HL-60/S4 treated with phorbol 12-myristate 13-acetate at 8.2 ng/mL for 4 days and 3 days (cell line): Measurements from ENCODE around the gene CDK4.

Experiments
- in situ Hi-C: fragments of 300-500 bp; cut with MboI; formaldehyde crosslinking; loops from 2 replicates; pipeline ENCODE4 v1.15.0; 2022; ENCODE audit warnings: low sequenced_read_pairs

CDK4 gene

DNA sequence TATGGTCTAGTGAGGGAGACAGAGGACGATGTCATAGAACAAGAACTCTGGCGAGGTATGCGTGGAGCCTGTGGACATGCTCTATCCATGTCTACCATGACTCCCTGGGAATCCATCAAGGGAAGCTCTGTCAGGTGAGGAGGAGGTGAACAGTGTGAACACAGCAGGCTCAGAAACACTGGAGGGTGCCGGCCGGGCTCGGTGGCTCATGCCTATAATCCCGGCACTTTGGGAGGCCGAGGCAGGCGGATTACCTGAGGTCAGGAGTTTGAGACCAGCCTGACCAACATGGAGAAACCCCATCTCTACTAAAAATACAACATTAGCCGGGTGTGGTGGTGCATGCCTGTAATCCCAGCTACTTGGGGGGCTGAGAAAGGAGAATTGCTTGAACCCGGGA is 22.5 kb upstream of the CDK4 start:
- in situ Hi-C loops = loop anchor here (25.0 kb wide), 1 partner anchor 87 kb away; the partner anchor contains the start of gene OS9

DNA sequence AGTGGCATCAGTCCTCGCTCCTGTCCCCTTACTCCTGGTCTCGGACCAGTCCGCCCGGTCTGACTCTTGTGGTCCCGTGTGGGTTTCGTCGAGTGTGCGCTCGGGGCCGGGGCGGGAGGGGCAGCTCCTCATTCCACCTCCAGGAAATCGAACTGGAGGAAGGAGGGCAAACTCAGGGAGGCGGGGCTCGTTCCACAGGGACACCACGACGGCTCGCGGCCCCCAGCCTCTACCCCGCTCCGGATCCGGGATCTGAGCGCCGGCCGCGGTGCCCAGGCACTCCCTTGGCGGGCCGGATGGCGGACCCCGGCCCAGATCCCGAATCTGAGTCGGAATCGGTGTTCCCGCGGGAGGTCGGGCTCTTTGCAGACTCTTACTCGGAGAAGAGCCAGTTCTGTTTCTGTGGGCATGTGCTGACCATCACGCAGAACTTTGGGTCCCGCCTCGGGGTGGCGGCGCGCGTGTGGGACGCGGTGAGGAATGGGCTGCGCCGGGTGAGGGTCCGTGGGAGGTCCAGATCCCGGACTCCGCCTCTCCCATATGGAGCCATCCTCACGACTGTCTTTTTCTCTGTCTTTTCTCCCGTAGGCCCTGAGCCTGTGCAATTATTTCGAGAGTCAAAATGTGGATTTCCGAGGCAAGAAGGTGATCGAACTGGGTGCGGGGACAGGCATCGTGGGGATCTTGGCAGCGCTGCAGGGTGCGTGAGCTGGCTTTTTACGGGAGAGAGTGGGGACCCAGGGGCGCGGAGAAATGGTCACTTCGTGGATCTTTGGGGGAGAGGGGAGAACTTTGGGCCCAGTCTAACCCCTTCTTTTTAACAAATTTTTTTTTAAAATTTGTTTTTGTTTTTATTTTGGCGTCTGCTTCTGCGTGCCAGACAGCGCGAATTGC is 20.6 kb upstream of the CDK4 start, which contains the start of gene EEF1AKMT3:
Gene EEF1AKMT3 (plus strand): TSS at position 186 of the 894 bp plus-strand sequence. CDS start 111 bp downstream, at position 297.
- in situ Hi-C loops = no loop called here

DNA sequence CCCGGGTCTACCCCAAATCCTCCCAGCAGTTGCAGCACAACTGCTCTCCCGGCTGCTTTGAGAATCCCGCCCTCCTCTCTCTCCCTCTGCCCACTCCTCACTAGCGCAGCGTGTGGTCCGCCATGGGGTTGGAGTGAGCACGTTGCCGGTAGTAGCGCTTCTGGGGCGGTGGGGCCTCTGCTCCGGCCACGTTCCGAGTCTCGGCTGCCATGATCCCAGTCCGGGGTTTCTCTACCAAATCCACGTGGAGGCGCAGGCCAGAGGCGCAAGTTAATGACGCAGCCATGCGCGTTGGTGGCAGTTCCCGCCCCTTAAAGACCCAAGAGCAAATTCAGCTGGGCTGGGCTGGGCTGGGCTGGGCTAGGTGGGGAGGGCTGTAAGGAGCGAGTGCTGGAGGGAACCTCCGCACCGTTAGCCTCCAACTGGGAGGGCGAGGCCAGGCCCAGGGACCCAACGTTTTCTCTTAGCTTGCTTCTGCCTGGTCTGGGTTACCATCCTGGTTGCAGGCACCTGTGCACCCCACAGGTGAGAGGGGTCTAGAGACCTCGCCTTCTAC is 19.8 kb upstream of the CDK4 start, which contains the start of gene METTL1:
Gene METTL1 (minus strand): TSS at position 233 of the 556 bp plus-strand sequence. CDS start 22 bp downstream, at position 211.
- in situ Hi-C loops = no loop called here

DNA sequence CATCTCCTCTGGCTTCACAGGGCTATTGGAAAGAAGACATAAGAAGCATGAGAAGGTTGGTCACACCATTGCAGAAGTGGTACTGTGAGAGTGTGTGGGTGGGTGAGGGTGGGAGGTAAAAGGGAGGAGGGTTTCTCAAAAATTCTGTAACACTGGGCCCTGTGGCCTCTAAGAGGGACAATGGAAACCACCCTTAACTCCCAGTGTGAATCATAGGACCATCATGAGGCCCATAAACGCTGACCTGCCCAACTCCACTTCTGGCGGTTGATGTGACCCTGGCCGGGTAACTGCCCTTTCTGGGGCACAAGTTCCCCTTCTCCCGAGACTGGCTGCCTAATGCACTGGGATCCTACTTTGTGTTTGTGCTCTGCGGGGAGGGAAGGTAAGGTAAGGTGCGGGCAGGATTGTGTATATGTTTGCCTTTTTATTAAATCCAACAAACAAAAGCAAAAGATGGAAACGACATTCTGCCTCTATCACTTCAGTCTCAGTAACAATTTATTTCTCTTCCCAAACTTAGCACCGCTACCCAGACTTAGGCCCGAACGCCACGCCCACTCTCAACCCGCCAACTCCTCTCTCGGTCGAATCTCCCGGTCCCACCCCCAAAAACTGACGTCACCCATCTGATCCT is 19.2 kb upstream of the CDK4 start:
- in situ Hi-C loops = no loop called here

DNA sequence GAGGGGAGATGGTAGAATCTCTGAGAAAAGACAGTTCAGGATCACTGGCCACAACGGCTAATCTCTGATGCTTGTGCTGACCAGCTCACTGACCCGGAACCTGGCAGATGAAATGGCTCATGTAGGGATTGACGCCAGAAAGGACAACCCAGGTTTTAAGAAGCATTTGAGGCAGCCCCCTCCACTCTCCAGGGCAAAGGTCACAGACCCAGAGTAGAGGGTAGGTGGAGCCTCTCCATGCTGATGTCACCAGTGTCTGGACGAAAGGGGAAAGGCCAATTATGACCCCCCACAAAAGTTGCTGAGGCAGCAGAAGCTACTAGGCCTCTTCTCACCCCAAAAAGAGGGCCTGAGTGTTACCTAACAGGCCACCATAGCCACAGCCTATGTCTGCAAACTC is 18.6 kb upstream of the CDK4 start:
- in situ Hi-C loops = no loop called here

DNA sequence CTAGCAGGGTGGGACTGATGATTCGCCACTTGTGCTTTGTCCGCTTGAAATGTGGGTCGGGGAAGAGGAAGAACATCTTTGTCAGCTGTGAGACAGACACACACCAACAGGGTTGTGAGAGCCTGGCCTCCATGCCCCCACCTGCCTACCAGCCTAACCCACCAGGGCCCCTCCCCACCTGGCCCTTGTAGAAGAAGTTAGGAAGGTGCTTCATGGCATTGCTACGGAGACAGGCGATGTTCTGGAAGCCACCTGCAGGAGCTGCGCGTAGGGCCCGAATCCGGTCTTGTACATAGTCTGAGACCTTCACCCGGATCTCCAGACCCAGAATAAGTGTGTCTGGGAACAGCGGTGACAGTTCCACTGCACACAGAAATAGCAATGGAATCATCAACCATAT is 17.5 kb upstream of the CDK4 start:
- in situ Hi-C loops = no loop called here

DNA sequence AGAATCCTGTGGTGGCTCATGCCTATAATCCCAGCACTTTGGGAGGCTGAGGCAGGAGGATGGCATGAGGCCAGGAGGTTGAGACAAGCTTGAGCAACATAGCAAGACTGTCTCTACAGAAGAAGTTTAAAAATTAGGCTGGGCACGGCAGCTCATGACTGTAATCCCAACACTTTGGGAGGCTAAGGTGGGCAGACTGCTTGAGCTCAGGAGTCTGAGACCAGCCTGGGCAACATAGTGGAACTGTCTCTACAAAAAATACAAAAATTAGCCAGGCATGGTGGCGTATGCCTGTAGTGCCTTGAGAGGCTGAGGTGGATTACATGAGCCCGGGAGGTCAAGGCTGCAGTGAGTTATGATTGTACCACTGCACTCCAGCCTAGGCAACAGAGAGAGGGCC is 15.8 kb upstream of the CDK4 start:
- in situ Hi-C loops = no loop called here

DNA sequence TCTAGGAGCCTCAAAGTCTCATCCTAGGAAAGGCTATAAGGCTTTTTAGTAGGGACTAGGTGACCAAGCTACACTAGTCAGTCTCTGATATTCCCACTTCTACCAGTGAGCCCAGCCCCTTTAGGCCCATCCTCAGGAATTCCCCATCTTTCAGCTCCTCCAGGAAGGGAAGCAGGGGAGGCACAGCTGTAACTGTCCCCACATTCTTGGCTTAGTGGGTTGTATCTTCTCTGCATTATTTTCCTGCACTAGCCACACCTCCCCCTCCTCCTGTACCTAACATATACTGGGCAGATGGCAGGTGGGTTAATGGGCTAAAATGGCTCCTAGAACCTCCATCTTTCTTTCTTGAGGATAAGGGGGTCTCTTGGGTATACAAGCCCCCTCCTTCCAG is 15.2 kb upstream of the CDK4 start:
- in situ Hi-C loops = no loop called here

DNA sequence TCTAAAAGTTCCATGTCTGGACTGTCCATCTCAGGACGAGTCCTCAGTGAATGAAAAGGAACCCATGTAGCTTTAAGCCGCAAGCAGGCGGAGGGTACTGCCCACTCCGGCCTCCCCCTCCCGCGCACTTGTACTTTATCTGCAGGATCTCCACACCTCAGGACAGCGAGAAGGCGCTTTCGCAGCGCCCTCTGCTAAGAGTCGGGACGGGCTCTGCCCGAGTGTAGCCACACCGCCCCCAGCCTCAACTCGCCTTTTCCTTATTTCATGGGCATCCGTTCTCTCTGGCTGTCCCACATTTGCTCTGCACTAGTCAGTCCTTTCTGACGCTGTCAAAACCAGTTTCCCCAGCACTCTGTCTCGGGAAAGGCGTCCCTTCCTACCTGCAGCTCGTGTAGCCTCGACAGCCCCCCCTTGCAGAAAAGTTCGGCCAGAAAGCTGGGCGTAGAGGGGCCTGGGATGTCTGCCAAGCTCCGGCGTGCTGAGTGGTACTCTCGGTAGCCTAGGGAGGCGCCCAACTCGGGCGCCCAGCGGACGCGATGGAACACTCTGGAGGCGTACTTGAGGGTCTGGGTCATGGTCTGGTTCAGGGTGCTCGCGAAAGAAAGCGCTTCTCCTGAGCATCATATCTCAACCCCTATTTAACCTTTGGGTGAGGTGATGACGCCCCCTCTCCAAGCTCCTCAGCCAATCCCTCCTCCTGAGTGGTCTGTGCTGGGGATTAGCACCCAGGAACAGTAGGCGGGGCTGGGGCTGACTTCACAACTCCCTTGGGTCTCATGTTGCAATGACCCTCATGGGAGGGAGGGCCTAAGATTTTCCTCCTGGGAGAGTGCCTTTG is 14.6 kb upstream of the CDK4 start, which contains the start of gene CYP27B1:
Gene CYP27B1 (minus strand): TSS at position 615 of the 841 bp plus-strand sequence. CDS start 37 bp downstream, at position 578.
- in situ Hi-C loops = no loop called here

DNA sequence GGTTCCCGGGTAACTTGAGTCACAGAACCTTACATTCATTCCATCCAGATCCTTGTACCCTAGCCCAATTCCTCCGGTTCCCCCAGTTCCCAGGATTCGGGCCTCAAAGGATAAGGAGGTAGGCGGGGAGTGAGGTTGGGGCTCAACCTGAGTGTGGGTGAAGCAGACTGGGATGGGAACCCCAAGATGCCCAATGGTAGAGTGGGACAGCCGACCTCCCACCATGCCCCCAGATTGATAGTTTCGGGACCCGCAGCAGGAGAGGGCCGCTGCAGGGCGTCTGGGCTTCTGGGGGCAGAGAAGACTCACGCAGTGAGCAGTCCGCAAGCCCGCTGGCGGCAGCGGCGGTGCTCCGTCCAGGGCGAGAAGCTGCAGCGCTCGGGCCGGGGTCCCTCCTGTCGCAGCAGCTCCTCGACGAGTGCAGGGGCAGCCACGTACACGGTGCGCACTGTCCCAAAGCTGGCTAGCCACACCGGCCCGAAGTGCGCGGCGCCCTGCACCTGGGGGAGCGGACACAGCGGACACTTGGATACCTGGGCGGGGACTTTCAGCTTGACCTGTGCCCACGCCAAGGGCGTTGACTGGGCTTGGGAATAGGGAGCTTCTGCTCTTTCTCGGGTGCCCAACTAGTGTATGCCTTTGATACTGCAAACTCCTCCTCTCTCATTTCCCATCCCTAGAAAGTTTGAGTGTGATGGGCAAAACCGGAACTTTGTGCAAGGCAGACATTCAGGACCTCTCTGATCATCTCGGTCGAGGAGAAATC is 13.8 kb upstream of the CDK4 start:
- in situ Hi-C loops = no loop called here

DNA sequence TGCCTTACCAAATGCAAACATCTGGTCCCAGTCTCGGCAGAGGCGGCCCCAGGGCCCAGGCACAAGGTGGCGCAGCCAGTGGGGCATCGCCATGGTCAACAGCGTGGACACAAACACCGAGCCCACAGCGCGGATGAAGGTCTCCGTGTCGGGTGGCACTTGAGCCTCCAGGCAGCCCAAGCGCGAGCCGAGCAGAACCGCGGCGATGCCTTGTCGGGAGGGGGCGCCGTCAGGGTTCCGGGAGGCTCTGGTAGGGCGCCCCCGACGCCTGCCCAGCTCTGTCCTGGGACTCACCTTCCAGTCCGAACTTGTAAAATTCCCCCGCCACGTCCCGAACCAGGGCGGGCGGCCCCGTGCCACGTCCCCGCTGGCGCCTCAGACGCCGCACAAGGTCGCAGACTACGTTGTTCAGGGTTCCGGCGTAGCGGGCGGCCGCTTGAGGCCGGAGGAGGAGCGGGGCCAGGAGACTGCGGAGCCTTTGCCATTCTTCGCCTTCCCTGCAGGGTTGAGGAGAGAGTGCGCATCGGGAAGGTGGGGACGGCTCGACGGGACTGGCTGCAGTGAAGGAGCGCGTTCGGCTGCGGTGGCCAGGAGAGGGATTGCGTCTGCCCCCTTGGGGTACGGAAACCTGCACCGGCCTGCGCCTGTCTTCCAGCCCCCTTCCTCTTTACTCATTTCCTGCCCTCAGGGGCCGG is 13.0 kb upstream of the CDK4 start:
- in situ Hi-C loops = no loop called here

DNA sequence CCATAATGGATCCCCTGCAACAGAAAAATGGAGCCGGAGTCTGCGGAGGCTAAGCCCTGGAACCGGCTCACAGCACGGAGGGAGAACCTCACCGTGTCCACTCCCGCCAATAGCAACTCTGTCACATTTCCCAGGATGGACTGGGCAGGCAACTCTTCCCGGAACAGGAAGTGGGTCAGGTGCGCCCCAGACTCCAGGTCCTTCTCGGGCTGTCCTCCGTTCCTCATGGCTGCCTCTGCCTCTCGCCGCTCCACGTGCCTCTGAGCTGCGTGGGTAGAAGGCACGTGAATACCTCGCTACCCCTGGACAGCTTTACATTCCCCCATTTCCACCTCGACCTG is 12.5 kb upstream of the CDK4 start:
- in situ Hi-C loops = no loop called here

DNA sequence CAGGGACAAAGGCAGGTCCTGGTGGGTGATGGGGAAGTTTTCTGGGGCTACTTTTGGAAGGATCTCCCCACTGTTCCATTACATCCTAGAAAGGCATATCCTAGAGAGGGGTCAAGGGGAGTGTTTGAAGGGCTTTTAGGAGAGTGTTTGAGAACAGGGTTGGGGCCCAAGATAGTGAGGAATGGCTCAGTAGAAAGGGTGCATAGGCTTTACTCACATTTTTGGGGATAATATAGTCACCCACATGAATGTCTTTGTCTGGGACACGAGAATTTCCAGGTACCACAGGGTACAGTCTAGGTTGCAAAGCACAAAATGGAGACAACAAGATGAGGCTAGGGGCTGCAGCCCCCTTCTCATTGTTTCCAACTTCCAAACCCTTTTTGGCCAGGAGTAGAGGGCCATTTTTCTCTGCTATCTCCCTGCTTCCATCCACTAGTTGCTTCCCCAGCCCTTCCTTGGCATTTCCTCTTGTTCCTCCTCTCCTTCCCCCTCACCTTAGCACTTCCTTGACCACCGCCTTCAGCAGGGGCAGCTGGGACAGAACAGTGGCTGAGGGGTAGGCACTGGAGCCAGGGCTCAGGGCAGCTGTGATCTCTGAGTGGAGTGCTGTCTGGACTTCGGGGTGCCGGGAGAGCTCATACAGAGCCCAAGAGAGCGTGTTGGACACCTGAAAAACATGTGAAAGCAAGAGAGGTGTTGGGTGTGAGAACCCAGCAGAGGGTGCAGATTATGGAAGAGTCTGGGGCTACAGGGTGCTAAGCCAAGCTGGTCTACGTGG is 12.0 kb upstream of the CDK4 start:
- in situ Hi-C loops = no loop called here

DNA sequence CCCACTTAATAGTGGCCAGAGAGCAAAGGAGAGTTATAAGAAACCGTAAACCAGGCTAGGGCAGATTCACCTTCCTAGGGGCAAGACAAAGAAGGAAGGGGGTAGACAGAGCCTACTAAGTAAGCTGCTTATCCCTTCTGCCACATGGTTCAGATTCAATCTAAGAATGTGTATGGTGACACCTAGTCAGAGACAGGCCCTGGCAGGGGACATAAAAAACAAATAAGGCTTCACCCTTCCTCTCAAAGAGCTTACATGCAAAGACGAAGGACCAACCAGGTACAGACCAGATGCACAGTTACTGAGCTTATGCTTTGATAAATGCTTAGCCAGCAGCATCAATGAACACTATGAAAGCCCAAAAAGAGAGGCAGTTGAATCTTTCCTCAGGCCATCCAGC is 10.4 kb upstream of the CDK4 start:
- in situ Hi-C loops = no loop called here

DNA sequence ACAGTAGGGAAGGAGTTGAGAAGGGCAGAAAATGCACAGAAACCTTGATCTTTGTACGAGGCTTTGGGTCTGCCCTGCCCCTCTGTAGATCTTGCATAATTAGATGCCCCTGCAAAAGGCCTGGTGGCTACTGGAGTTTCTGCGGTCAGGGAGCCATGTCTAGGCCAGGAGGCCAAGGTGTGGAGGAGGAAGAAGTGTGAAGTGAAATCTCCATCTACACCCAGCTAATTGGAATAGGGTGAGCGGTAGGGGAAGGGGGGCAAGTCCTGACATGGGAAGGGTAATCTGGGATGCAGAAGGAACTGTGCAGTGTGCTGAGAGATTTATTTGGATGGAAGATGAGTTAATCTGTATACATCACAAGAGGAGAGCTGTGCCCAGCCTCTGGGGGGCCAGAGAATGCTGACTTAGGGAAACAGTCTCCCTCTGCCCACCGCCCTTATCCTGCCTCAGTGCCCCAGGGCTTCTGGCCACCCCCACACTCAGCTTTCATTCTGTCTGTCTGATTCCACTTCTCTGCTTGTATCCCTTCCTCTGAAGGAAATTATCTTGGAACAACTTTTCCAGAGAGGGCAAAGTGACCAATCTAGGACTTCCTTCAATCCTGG is 9.4 kb upstream of the CDK4 start:
- in situ Hi-C loops = no loop called here

DNA sequence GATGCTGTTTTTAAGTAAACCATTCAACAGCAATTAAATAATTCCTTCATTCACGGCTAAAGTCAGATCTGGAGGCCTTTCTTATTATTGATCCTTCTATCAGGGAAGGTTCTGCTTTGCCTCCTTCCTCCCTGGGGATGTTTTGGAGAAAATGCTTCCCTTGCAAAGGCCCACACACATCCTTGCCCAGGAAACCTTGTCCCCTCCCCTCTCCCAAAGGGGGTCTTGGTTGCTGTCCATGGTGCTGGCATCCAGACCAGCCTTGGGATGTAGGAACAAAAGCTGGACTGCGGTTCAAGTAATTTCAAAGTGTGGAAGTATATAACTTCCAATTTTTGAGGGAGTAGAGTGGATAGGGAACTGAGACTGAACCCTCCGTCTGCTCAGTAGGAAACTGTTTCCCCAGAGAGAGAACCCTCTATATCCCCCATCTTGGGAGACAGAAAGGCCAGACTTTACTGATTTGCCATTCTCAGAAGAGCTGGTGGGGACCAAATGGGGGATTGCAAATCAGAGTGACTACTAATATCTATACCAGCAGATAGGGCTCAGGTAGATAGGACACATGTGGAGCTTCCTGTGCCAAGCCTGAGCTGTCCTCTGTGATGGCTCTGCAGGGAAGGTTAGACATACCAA is 8.4 kb upstream of the CDK4 start:
- in situ Hi-C loops = no loop called here

DNA sequence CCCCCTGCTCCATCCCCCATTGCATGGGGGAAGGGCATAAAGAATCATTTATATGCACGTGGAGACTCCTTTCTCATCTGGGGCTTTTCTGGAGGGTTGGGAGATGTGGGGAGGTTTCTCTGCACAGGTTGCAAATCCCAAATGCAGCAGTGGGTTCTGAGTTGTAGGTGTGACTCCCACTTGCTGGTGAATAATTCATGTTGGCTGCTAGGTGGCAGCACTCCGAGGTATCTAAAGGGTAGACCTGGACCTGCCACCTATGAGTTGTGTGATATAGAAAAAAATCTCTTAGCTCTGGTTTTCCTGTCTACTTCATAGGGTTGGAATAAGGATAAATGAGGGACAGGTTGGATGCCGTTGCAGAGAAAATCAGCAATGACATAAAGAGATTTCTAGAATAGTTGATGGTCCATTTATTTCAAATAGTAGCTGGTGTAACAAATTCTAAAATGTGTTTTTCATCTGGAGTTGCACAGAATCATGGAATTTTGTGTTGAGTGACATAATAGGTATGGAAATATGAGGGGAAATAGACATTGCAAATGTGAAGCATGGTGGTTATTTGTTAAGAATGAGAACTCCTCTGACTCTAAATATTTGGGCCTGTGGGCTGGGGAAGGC is 7.4 kb upstream of the CDK4 start:
- in situ Hi-C loops = no loop called here
